Measurements from ENCODE around the gene LIPM. TPM values are rescaled to one million over a fixed set of nuclear protein-coding genes. Genes with fewer than 3 reads are reported as not detected.

The LIPM gene
- total RNA-seq, 1 donor from 2014 or later = not detected

DNA sequence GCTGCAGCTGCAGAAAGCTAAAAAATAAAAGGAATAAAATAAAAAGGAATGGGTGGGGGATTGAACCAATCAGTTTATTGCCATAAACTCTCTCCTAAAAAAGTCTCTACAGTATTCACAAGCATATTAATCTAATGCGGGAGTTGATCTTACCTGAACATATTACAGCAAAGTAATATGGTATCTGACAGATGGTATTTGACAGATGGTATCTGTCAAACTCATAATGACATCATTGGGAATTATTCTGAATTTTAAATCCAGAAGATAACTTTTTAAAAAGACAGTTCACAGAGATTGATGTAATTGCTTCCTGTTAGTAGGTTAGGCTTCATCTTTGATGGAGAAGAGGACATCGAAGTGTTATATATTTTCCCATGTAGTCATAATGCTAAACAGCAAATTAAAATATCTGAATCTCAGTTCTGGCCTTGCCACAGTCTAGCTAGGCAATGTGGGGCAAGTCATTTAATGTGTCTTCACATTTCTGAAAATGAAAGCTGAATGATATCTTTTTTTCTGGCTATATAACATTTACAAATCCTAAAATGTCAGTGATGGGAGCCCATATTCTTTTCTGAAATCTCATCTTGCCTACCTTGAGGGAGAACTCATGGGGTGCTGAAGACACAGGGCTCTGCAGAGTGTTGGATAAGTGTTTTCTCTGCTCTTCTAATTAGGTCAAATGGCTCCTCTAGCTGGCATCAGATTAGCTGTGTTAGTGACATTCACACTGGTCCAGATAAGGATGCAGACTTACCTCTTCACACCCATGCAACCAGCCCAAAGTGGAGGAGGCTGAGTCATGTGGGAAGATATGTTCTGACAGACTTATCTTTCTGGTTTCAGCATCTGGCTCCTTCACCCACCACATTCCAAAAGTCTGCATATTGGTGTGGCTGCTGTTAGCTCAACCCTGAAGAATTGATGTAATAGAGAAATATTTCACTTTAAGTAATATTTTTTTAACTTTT is 2.1 kb upstream of the LIPM start:
- no peak for DNase-seq (ENCODE audit: low read depth in 2 of 2)

- DNase-seq (ENCODE audit: low read depth in 2 of 2) = no peak
Observed at GRCh38 chr10:88803641-88804040, 1.1 kb downstream of the LIPM start.

GRCh38 chr10:88804083-88804812 is 1.7 kb downstream of the LIPM start:
- DNase-seq (ENCODE audit: low read depth in 2 of 2) = no peak

GRCh38 chr10:88805361-88805760 is 2.8 kb downstream of the LIPM start:
- no peak for DNase-seq (ENCODE audit: low read depth in 2 of 2)

- DNase-seq (ENCODE audit: low read depth in 2 of 2) = no peak
Observed at GRCh38 chr10:88805924-88806323, 3.4 kb downstream of the LIPM start.

DNA sequence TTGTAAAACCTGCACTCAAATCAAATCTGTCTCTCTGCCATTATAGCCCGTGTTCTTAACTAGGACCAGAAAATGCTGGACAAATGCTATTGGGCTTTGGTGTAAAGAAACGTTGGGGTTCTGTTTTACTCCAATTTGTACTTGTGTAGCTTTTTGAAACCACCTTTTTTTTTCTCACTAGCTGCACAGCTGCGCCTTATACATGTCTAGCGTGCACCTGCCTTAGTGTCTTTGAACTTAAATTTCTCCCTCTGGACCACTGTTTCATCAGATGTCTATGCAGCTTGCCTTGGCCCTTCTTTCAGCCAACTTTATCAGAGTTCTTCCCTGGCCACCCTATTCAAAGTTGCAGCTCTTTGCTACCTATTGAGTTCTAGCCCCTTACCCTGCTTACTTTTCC is 7.1 kb downstream of the LIPM start:
- no peak for DNase-seq (ENCODE audit: low read depth in 2 of 2)

GRCh38 chr10:88810196-88810961 is 7.8 kb downstream of the LIPM start:
- DNase-seq (ENCODE audit: low read depth in 2 of 2) = peak; percentile 55 to 68

DNA sequence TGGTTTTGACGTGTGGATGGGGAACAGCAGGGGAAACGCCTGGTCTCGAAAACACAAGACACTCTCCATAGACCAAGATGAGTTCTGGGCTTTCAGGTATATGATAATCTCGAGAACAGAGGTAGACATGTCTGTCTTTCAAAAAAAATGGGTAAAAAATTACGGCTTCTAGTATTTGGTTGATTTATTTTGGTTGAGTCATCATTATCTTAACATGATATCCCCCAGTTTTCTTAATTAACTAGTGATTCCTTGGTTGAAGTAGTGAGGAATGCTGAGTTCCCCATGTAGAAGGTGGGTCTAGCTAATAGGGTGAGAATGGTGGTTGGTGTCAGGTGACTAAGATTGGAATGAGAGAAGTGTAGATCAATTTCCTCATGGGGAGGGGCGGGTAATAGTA is 10.7 kb downstream of the LIPM start:
- DNase-seq (ENCODE audit: low read depth in 2 of 2) = no peak

- DNase-seq (ENCODE audit: low read depth in 2 of 2) = no peak
Observed at GRCh38 chr10:88819290-88819689, 16.8 kb downstream of the LIPM start.

DNA sequence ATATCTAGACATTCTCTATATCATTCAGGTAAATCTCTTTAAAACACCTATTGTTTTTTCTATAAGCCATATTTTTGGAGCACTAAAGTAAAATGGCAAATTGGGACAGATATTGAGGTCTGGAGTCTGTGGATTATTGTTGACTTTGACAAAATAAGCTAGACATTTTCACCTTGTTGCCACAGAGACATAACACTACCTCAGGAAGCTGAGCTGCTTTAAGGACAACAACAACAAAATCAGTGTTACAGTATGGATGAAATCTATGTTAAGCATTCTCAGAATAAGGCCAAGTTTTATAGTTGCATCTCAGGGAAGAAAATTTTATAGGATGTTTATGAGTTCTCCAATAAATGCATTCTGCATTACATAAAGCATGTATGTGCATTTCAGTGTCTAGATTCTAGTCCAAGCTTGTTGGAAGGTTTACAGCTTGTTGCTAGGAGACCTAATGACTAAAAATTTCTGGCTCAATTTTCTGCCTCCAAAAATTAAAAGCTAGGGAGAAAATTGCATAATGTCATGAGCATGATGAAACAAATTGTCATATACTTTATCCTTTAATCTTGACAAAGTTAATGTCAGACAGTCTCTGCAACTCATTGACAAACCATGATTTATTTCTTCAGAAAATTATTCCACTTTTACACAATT is 18.3 kb downstream of the LIPM start:
- peak in 1 of 2 donors; percentile 7 for DNase-seq (ENCODE audit: low read depth in 2 of 2)

DNA sequence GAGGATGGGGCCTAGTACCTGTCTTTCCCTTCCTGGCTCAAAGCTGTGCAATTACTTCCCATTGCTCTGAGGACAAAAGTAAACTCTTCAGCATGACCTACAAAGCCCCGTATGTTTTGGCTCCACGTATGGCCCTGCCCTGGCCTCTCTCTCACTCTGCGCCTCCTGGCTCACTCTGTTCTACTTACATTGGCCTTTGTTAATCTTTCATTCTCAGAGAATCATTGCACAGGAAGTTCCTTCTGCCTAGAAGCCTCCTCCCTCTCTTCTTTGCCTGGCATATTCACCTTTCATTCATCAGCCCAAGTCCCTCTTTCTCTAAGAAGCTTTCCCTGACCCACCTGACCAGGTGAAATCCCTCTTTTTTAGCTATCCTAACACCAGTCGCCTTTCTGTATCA is 23.9 kb downstream of the LIPM start:
- no peak for DNase-seq (ENCODE audit: low read depth in 2 of 2)

DNA sequence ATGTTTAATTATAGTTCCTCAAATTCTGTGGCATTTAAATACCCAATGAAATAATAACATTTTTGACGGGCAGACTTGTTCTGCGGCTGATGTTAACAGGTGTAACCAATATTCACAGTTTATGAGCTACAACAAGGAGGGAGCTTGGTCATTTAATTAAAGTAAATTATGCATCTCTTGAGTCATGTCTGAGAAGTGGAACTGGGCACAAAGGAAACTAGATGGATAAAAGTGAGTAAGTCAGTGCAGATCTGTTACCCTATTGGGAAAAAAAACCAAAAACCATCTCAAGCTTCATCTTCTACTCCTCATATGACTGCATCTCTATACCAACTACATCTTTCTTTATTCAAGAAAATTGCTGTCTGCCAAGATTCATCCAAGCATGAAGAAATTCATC is 25.1 kb downstream of the LIPM start:
- DNase-seq (ENCODE audit: low read depth in 2 of 2) = no peak

DNA sequence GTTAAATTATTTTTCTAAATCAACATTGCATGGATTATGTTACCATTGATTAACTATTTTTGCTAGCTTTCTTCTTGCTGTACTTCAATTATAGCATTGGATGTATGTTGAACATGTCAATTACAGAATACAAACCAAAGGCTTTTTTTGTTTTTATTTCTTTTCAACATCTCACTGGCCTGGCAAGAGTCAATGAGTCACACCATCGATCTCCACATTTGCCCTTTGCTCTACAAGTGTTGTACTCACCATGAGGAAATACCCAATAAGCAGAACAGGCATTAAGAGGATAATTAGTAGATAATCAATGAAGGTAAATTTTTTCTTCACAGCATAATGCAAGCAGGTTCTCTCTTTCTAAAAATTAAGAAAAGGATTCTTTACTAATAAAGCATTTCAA is 25.8 kb downstream of the LIPM start:
- DNase-seq (ENCODE audit: low read depth in 2 of 2) = no peak

- DNase-seq (ENCODE audit: low read depth in 2 of 2) = no peak
Observed at GRCh38 chr10:88830643-88831268, 28.2 kb downstream of the LIPM start.

DNA sequence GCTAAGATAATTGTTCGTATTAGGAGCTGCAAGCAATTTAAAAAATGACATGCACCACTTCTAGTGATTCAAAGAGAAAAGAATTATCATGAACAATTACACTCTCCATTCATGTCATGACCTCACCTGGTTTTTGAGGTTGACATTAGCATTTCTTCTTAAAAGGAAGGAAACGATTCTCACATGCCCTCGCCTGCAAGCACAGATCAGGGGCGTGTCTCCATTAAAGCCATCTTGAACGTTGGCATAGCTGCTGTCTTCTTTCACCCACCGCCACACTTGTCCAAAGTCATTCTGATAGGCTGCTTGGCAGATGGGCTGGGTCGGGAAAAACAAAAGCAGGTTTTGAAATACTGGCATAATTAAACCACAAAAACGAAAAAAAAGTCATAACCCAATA is 29.2 kb downstream of the LIPM start:
- no peak for DNase-seq (ENCODE audit: low read depth in 2 of 2)

DNA sequence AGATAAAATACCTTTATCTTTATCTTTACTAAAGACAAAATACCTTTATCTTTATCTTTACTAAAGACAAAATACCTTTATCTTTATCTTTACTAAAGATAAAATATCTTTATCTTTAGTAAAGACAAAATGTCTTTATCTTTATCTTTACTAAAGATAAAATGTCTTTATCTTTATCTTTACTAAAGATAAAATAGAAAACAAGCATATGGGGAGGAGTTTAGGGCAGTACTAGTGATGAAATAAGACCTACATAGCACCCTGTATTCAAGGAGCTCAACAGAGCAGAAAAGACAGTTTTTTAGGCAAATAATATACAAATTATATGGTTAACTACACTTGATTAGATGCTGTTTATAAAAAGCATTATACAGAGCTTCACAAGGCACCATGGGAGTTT is 29.8 kb downstream of the LIPM start:
- DNase-seq (ENCODE audit: low read depth in 2 of 2) = no peak

DNA sequence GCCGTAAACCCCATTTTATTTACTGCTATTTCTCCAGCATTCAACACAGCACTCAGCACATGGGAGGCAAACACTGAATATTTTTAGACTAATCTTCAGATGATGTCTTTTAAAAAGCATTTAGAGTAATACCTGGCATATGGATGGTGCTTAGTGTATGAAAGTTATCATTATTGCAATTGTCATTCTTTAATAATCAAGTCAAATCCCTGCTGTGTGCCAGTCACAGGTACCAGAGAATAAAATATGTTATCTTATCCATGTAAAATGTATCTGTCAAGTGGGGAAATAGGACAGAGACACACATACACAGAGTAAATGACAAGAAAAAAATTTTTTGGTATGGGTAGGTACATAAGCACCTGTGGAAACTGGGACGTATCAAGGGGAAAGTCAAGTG is 30.6 kb downstream of the LIPM start:
- no peak for DNase-seq (ENCODE audit: low read depth in 2 of 2)

GRCh38 chr10:88833723-88834122 is 31.2 kb downstream of the LIPM start:
- no peak for DNase-seq (ENCODE audit: low read depth in 2 of 2)

- peak; percentile 86 to 93 for DNase-seq (ENCODE audit: low read depth in 2 of 2)
Observed at GRCh38 chr10:88835096-88835909, 32.8 kb downstream of the LIPM start.

- no peak for DNase-seq (ENCODE audit: low read depth in 2 of 2)
Observed at GRCh38 chr10:88835910-88836221, 33.3 kb downstream of the LIPM start.

All from lung microvascular endothelial cell (primary cell).